Measurements from ENCODE around the gene MGLL.

Gene MGLL

GRCh38 chr3:127736801-127737539 is 85.3 kb downstream of the MGLL start:
- DNase-seq: no peak

- no peak for DNase-seq
Measured at GRCh38 chr3:127735767-127736693, 86.3 kb downstream of the MGLL start.

- peak; percentile 42 for DNase-seq
Measured at GRCh38 chr3:127734754-127735473, 87.4 kb downstream of the MGLL start.

- no peak for DNase-seq
Measured at GRCh38 chr3:127734181-127734720, 88.1 kb downstream of the MGLL start.

- no peak for DNase-seq
Measured at GRCh38 chr3:127733781-127734180, 88.5 kb downstream of the MGLL start.

- no peak for DNase-seq
Measured at GRCh38 chr3:127732879-127733350, 89.4 kb downstream of the MGLL start.

- no peak for DNase-seq
Measured at GRCh38 chr3:127732303-127732702, 90.0 kb downstream of the MGLL start.

GRCh38 chr3:127731546-127732289 is 90.6 kb downstream of the MGLL start:
- DNase-seq: no peak

GRCh38 chr3:127730666-127731295 is 91.5 kb downstream of the MGLL start:
- no peak for DNase-seq

- no peak for DNase-seq
Measured at GRCh38 chr3:127730171-127730570, 92.1 kb downstream of the MGLL start.

GRCh38 chr3:127729556-127730056 is 92.7 kb downstream of the MGLL start:
- DNase-seq: no peak

- no peak for DNase-seq
Measured at GRCh38 chr3:127728417-127729015, 93.8 kb downstream of the MGLL start.

- DNase-seq: no peak
Measured at GRCh38 chr3:127726894-127727293, 95.4 kb downstream of the MGLL start.

GRCh38 chr3:127723011-127723567 is 99.2 kb downstream of the MGLL start:
- DNase-seq: no peak

GRCh38 chr3:127722091-127722784 is 100.1 kb downstream of the MGLL start:
- DNase-seq: no peak

GRCh38 chr3:127720985-127721935 is 101.1 kb downstream of the MGLL start:
- no peak for DNase-seq

- no peak for DNase-seq
Measured at GRCh38 chr3:127720161-127720823, 102.0 kb downstream of the MGLL start.

GRCh38 chr3:127719369-127719768 is 102.9 kb downstream of the MGLL start:
- no peak for DNase-seq
